Measurements from ENCODE around the gene CACNA2D2. TPM values are rescaled to one million over a fixed set of nuclear protein-coding genes. Genes with fewer than 3 reads are reported as not detected.
A peak's percentile ranks its signal among the peaks of the same experiment; 100 is the strongest.

CACNA2D2 gene
- 1 to 10 TPM; 1.5 to 3.3 (median 2.9) TPM for total RNA-seq

- TF ChIP-seq POLR2A (IDR thresholded peaks at IDR 0.05) (peak in 1 of 2 donors; percentile 80), CTCF (IDR thresholded peaks at IDR 0.05) (no peak)
- DNase-seq, result peak; percentile 70 to 73
- Histone ChIP-seq H3K36me3 (no peaks in the 10 kb centered on the region), H3K27me3 (no peaks in the 10 kb centered on the region), H3K4me3 (replicated peaks in 1 of 3) (peak within 1 kb of the TSS in 2 of 3 donors; percentile 27 to 57), H3K9me3 (no peaks in the 10 kb centered on the region), H3K27ac (peak within 1 kb of the TSS in 2 of 3 donors; percentile 32 to 51), H3K4me1 (peaks cover 6 to 11% of the 10 kb centered on the region in 2 donors)
- intact Hi-C loops (cut with DNase I), result no loop called here
- WGBS, 2 donors, result 28 to 60% methylated on average over 12 of the region's 71 CpGs
These were observed at the start of gene CACNA2D2 for GRCh38 chr3:50503504-50504342. Gene CACNA2D2, minus strand, starts transcription at chr3:50503634. Its CDS starts 211 bp downstream, at chr3:50503423.

- intact Hi-C loops (cut with DNase I), result no loop called here
- Histone ChIP-seq H3K27me3 (no peaks in the 10 kb centered on the region), H3K4me1 (no peaks in the 10 kb centered on the region), H3K27ac (no peak overlapping the region), H3K4me3 (replicated peaks in 1 of 3) (no peak overlapping the region), H3K36me3 (no peaks in the 10 kb centered on the region), H3K9me3 (no peaks in the 10 kb centered on the region)
- WGBS, 2 donors, result 72 to 86% methylated on average over 1 to 8 of the region's 9 CpGs
- no peak for DNase-seq
- TF ChIP-seq CTCF (IDR thresholded peaks at IDR 0.05), result no peak
- no peak for TF ChIP-seq POLR2A (IDR thresholded peaks at IDR 0.05)
These were observed 49.2 kb upstream of the CACNA2D2 start for GRCh38 chr3:50552598-50552997.

GRCh38 chr3:50551681-50552435 lies 48.4 kb upstream of the CACNA2D2 start:
- no peaks in the 10 kb centered on the region for H3K27me3 ChIP-seq
- WGBS, 2 donors, result 85 to 87% methylated on average over 6 of the region's 7 CpGs
- no peak overlapping the region for H3K27ac ChIP-seq
- TF ChIP-seq POLR2A (IDR thresholded peaks at IDR 0.05) (no peak), CTCF (IDR thresholded peaks at IDR 0.05) (peak in 1 of 6 experiments; percentile 7)
- no peaks in the 10 kb centered on the region for H3K4me1 ChIP-seq
- no peak overlapping the region for H3K4me3 ChIP-seq (replicated peaks in 1 of 3)
- no peak for DNase-seq
- H3K9me3 ChIP-seq, result no peaks in the 10 kb centered on the region
- intact Hi-C loops (cut with DNase I), result no loop called here
- H3K36me3 ChIP-seq, result no peaks in the 10 kb centered on the region

DNA sequence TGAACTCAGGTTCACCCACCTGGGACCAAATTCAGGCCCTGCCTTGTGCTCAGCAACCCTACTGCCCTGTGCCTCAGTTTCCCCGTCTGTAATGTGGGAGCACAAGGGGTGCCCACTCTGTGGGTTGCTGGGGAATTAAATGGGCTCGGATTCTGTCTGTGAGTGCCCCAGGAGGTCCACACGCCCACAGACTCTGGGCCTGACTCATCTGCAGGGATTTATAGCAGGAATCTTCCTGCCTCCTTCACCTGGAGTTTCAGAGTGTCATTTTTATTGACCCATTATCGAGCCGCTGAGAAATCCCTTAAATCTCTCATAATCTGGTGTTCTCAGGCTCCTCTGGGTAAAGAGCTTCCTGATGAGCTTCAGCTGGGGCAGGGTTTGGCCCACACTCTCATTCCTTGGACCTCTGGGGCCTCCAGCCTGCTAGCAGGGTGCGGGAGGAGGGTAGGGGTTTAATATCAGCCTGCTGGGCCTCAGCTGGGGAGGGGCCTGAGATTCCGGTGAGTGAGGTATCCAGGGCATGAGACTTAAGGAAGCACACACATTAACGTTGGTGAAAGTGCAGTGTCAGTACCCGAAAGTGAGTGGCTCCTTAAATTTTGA lies 47.7 kb upstream of the CACNA2D2 start:
- Histone ChIP-seq H3K27ac (no peak overlapping the region), H3K27me3 (no peaks in the 10 kb centered on the region), H3K4me3 (replicated peaks in 1 of 3) (no peak overlapping the region), H3K36me3 (no peaks in the 10 kb centered on the region), H3K9me3 (no peaks in the 10 kb centered on the region), H3K4me1 (no peaks in the 10 kb centered on the region)
- no peak for DNase-seq
- TF ChIP-seq POLR2A (IDR thresholded peaks at IDR 0.05) (no peak), CTCF (IDR thresholded peaks at IDR 0.05) (no peak)
- intact Hi-C loops (cut with DNase I), result no loop called here
- WGBS, 2 donors, result 63 to 69% methylated on average over 9 of the region's 9 CpGs
